NCI-H2107 treated with DMSO at 0.1 percent for 48 hours (cell line): ENCODE data around the gene CCRL2.
"Not testable (repeated sequence)": the region's sequence is repeated elsewhere in the genome, so short reads cannot be mapped to it uniquely, and the experiment has no call there.

Experiments
- DNase-seq: peaks from one replicate; lab custom pipeline; 2025; ENCODE audit not compliant: unreplicated experiment; lab: John Stamatoyannopoulos, UW

Gene CCRL2

GRCh38 chr3:46427916-46428833 is 21.1 kb downstream of the CCRL2 start:
- DNase-seq = no peak

GRCh38 chr3:46429250-46429649 is 22.2 kb downstream of the CCRL2 start:
- DNase-seq = no peak

- no peak for DNase-seq
Observed at GRCh38 chr3:46429671-46430070, 22.6 kb downstream of the CCRL2 start.

- DNase-seq = not testable (repeated sequence)
Observed at GRCh38 chr3:46430879-46431278, 23.8 kb downstream of the CCRL2 start.

GRCh38 chr3:46431905-46432304 is 24.8 kb downstream of the CCRL2 start:
- not testable (repeated sequence) for DNase-seq

- not testable (repeated sequence) for DNase-seq
Observed at GRCh38 chr3:46433118-46433517, 26.1 kb downstream of the CCRL2 start.

GRCh38 chr3:46433841-46434240 is 26.8 kb downstream of the CCRL2 start:
- DNase-seq = no peak

GRCh38 chr3:46435081-46435726 is 28.1 kb downstream of the CCRL2 start:
- no peak for DNase-seq

- no peak for DNase-seq
Observed at GRCh38 chr3:46438831-46439230, 31.8 kb downstream of the CCRL2 start.

- no peak for DNase-seq
Observed at GRCh38 chr3:46440531-46441294, 33.7 kb downstream of the CCRL2 start.

GRCh38 chr3:46442576-46443530 is 35.8 kb downstream of the CCRL2 start:
- no peak for DNase-seq

- no peak for DNase-seq
Observed at GRCh38 chr3:46447228-46447985, 40.3 kb downstream of the CCRL2 start.

- no peak for DNase-seq
Observed at GRCh38 chr3:46448721-46449120, 41.7 kb downstream of the CCRL2 start.

GRCh38 chr3:46449755-46450552 is 42.9 kb downstream of the CCRL2 start:
- no peak for DNase-seq

GRCh38 chr3:46453526-46454208 is 46.6 kb downstream of the CCRL2 start:
- no peak for DNase-seq

GRCh38 chr3:46454209-46454595 is 47.1 kb downstream of the CCRL2 start:
- no peak for DNase-seq

GRCh38 chr3:46454606-46455005 is 47.5 kb downstream of the CCRL2 start:
- DNase-seq = no peak
